ENCODE data around the gene EIF2AK3. TPM values are rescaled to one million over a fixed set of nuclear protein-coding genes. Genes with fewer than 3 reads are reported as not detected.
"Not testable (repeated sequence)": the region's sequence is repeated elsewhere in the genome, so short reads cannot be mapped to it uniquely, and the experiment has no call there.

EIF2AK3 gene
- total RNA-seq, 1 donor from 2014 or later, result 32.3 TPM

- no peak for DNase-seq
These were observed 8.8 kb upstream of the EIF2AK3 start for GRCh38 chr2:88636026-88636425.

GRCh38 chr2:88632569-88632968, 5.3 kb upstream of the EIF2AK3 start:
- DNase-seq, result no peak

GRCh38 chr2:88628571-88628939, 1.3 kb upstream of the EIF2AK3 start:
- no peak for DNase-seq

DNA sequence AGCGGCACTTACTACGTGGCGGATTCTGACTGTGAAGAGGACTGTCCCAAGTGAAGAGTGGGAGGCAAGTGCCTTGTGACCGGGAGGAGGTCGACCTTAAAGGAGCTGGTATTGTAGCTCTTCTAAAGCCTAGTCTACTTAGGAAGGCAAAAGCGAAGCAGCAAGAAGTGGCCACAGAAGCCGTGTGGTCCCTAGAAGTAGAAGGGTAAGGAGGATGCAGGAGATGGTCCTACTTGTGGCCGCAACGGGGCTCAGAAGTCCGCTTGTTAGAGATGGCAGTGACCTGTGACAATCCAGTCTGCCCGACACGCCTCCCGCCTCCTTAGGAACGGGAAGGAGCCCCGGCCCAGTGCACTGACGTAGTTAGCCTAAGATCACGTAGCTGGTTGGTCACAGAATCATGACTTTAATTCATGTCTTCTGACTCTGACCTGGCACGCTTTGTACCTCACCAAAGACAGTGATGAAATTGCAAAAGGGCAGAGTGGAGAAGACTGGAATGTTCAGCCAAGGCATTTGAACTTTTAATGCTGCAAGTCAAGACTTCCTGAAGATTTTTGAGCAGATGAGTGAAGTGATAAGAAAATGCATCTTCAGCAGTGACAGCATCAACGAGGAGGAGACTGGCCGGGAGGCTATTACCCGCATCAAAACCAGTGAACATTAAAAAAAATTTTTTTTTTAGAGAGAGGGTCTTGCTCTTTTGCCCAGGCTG, 749 bp upstream of the EIF2AK3 start:
- no peak for DNase-seq

DNA sequence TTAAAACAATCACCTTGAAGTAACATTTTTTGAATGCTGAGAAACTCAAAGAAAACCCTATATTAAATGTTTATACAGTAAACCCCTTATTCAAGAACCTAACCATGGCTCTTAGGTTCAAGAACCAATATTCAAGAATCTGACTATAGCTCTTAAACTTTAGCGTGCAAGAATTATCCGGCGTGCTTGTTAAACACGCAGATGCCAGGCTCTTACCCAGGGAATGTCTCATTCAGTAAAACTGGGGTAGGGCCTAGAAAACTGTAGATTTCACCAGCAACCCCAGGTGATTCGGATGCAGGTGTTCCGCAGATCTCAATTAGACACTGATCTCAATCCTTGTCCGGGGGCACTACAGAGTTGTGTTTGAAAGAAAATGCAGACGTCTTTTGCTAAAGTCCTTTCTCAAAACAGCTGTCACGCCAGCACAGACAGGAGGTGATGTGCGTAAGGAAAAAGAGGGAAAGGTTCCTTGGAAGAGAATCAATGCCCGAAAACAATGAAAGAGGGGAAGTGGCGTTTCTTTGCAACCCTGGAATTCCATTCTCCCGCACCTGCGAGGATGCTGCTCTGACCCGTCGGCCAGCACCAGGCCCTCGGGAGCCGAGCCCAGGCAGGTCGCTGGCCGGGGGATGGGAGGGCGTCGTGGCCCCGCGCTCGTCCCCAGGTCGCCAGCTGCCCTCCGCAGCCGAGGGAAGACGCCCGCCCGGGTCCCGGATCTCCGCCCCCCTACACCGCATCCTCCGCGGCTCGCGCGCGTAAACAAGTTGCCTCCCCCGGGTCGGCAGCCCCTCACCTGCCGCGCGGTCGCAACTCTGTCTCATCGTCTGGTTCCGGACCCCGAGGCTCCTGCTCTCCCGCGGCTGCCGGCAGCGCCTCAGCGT, 851 bp downstream of the EIF2AK3 start:
- DNase-seq, result no peak

DNA sequence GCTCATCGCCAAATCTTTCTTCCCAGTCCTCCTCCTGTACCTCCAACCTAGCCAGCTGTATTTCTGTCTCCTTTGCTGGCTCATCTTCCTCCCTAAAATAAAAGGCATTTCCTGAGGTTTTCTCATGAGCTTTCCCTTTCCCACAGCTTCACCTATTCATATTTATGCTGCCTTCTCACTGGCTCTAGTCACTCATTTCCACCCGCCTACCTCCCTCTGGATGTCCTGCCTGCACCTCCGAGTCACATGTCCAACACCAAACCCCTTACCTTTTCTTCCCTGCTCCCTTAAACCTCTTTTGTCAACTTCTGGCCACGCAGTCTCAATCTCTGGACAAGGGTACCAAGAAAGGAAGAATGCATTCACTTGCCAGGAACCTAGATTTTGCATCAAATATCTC, 2.8 kb downstream of the EIF2AK3 start:
- DNase-seq, result no peak

GRCh38 chr2:88623831-88624465, 3.3 kb downstream of the EIF2AK3 start:
- DNase-seq, result not testable (repeated sequence)

GRCh38 chr2:88622307-88622706, 5.0 kb downstream of the EIF2AK3 start:
- DNase-seq, result no peak

GRCh38 chr2:88621432-88621831, 5.8 kb downstream of the EIF2AK3 start:
- no peak for DNase-seq

GRCh38 chr2:88620015-88620414, 7.2 kb downstream of the EIF2AK3 start:
- no peak for DNase-seq

GRCh38 chr2:88615822-88616221, 11.4 kb downstream of the EIF2AK3 start:
- no peak for DNase-seq

GRCh38 chr2:88614497-88615157, 12.6 kb downstream of the EIF2AK3 start:
- DNase-seq, result no peak

- no peak for DNase-seq
These were observed 13.3 kb downstream of the EIF2AK3 start for GRCh38 chr2:88613921-88614320.

DNA sequence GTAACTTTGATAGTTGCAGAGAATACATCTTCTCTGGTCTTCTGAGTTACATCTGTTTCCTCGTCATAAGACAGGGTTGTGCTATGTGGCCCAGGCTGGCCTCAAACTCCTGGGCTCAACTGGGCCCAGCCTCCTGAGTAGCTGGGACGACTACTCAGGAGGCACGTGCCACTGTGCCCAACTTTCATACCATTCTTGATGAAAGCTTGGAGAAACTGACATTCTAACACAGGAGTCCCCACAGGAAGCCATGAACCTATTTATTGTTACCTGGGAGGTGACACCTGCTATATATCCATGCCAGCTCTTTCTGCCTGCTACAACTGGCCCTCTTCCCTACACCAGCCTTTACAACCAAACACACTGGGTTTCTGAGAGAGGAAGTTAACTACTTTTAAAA, 19.1 kb downstream of the EIF2AK3 start:
- no peak for DNase-seq

GRCh38 chr2:88607416-88607815, 19.8 kb downstream of the EIF2AK3 start:
- no peak for DNase-seq

GRCh38 chr2:88606371-88607030, 20.8 kb downstream of the EIF2AK3 start:
- no peak for DNase-seq

- DNase-seq, result no peak
These were observed 24.1 kb downstream of the EIF2AK3 start for GRCh38 chr2:88603146-88603545.

DNA sequence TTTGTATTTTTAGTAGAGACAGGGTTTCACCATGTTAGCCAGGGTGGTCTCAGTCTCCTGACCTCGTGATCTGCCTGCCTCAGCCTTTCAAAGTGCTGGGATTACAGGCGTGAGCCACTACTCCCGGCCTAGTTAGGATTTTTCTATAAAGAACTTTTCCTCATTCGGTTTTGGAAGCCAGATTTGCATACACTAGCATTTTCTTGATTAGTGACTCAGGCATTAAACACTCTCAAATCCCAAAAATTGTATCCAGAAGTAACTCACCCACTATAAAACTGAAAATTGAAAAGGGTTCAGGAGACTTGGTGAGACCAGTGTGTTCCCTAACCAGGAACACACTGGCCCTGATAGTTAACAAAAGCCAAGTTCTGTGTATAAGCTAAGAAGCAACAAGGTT, 25.2 kb downstream of the EIF2AK3 start:
- no peak for DNase-seq

- DNase-seq, result no peak
These were observed 26.0 kb downstream of the EIF2AK3 start for GRCh38 chr2:88601286-88601685.

DNA sequence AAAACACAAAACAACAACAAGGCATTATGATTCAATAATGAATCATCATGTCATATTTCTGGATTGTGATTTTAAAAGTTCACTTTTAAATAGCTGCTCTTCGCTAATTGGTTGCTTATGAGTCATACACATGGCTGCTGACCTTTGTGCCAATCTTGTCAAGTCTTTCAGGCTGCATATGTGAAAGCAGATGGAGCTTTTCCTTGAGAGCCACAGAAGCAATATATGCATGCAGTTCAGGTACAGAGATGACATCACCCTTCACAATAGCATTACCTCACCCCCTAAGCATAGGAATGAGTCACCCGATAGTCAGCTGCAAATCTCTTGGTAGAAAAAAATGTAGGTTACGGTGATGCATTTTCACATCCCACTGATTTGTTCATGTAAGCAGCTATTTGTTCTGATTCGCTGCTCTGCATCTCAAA, 27.2 kb downstream of the EIF2AK3 start:
- DNase-seq, result peak; percentile 39

DNA sequence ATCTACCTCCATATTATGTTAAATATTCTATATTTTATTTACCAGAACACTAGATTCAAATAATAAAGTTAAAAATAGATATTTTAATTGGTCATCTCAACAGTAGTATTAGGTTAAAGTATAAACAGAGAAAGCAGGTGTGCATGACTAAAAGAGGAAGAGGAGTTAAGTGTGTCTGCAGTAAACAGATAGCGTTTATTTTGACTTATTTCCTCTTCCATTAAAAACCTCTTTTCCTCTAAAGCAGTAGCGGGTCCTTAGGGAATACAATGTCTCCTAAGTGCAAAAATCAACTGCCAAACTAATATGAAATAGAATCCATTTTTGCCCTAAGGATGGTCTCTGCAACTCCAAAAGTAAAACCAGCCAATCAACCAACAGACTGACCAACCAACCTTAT, 27.7 kb downstream of the EIF2AK3 start:
- no peak for DNase-seq

DNA sequence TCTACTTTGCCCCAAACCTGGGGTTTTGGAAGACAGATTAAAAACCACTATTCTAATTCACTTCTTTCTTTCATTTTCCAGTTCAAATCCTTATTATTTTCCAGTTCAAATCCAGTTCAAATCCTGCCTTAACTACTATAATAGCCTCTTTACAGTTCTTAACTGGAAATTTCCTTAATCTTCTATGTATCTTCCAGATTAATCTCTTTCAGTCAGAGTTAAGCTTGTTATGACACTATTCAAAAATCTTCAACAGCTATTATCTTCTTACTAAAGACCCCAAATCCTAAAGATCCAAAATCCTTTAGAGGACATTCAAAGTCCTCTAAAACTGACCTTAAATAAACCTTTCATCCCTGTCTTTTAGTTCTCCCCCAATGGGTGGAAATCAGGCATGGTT, 30.1 kb downstream of the EIF2AK3 start:
- no peak for DNase-seq

Measured in occipital lobe (tissue), 2 donors.